Mesodermal cell (in vitro differentiated cells): Measurements from ENCODE around the gene CTNND1.

ENCODE experiments used
- H3K27ac ChIP-seq: 2 replicates; pipeline ENCODE4 v1.7.0; 2013; ENCODE audit warnings: mild to moderate bottlenecking, low read depth, low read length, moderate library complexity; ENCODE audit not compliant: severe bottlenecking
- H3K36me3 ChIP-seq: 2 replicates; pipeline ENCODE4 v1.7.1; 2013; ENCODE audit warnings: mild to moderate bottlenecking, low read length, moderate library complexity; ENCODE audit not compliant: control insufficient read depth, insufficient read depth
- H3K4me1 ChIP-seq: one replicate; pipeline ENCODE4 v1.7.1; 2013; ENCODE audit warnings: mild to moderate bottlenecking, low read length; ENCODE audit not compliant: insufficient read depth, control insufficient read depth, poor library complexity, severe bottlenecking
- H3K4me3 ChIP-seq: 2 replicates; pipeline ENCODE4 v1.7.0; 2013; ENCODE audit warnings: low read length, control low read depth, mild to moderate bottlenecking; ENCODE audit not compliant: insufficient read depth, poor library complexity, severe bottlenecking; ENCODE audit errors: extremely low read depth
- H3K9me3 ChIP-seq: 2 replicates; pipeline ENCODE4 v1.7.1; 2013; ENCODE audit warnings: mild to moderate bottlenecking, low read length, moderate library complexity; ENCODE audit not compliant: control insufficient read depth
- WGBS, 2 experiments: methylation state at CpG; one replicate each; pipeline ENCODE4 v1.1.5; 2013; ENCODE audit warnings: missing lambda C conversion rate in 2 of 2; ENCODE audit not compliant: insufficient coverage in 2 of 2; 5-methylcytosine and 5-hydroxymethylcytosine counted together

CTNND1 gene

GRCh38 chr11:57777969-57778317, 16.3 kb downstream of the CTNND1 start:
- H3K27ac ChIP-seq = peak overlapping the region; percentile 100
- peaks cover 20% of the 10 kb centered on the region for H3K36me3 ChIP-seq
- H3K4me1 ChIP-seq = peaks cover 75% of the 10 kb centered on the region
- peak overlapping the region; percentile 12 for H3K4me3 ChIP-seq
- no peaks in the 10 kb centered on the region for H3K9me3 ChIP-seq
- 18 to 43% methylated on average over 3 of the region's 3 CpGs for WGBS, 2 experiments

- Histone ChIP-seq H3K27ac (peak overlapping the region; percentile 100), H3K4me3 (peak overlapping the region; percentile 18), H3K9me3 (no peaks in the 10 kb centered on the region), H3K36me3 (peaks cover 17% of the 10 kb centered on the region), H3K4me1 (peaks cover 73% of the 10 kb centered on the region)
- WGBS, 2 experiments = 0 to 9% methylated on average over 3 to 4 of the region's 6 CpGs
Measured at GRCh38 chr11:57778318-57779037, 16.9 kb downstream of the CTNND1 start.

GRCh38 chr11:57779276-57779675, 17.7 kb downstream of the CTNND1 start:
- 43 to 44% methylated on average over 1 of the region's 1 CpG for WGBS, 2 experiments

GRCh38 chr11:57781529-57781943, 19.9 kb downstream of the CTNND1 start:
- no peak overlapping the region for H3K4me3 ChIP-seq
- 63% methylated on average over 1 of the region's 3 CpGs; no CpG with 5 or more reads in 1 of the 2 experiments for WGBS, 2 experiments
- H3K36me3 ChIP-seq = peaks cover 26% of the 10 kb centered on the region
- H3K9me3 ChIP-seq = no peaks in the 10 kb centered on the region
- H3K27ac ChIP-seq = peak overlapping the region; percentile 25
- H3K4me1 ChIP-seq = peaks cover 52% of the 10 kb centered on the region

More at GRCh38 chr11:57779276-57779675, 17.7 kb downstream of the CTNND1 start:
- H3K4me3 ChIP-seq = peak overlapping the region; percentile 18
- H3K9me3 ChIP-seq = no peaks in the 10 kb centered on the region
- peaks cover 70% of the 10 kb centered on the region for H3K4me1 ChIP-seq
- peaks cover 17% of the 10 kb centered on the region for H3K36me3 ChIP-seq
- peak overlapping the region; percentile 100 for H3K27ac ChIP-seq

- 83% methylated on average over 1 of the region's 2 CpGs; no CpG with 5 or more reads in 1 of the 2 experiments for WGBS, 2 experiments
- Histone ChIP-seq H3K27ac (no peak overlapping the region), H3K4me3 (no peak overlapping the region), H3K9me3 (no peaks in the 10 kb centered on the region), H3K36me3 (peaks cover 48% of the 10 kb centered on the region), H3K4me1 (peaks cover 36% of the 10 kb centered on the region)
Measured at GRCh38 chr11:57785072-57785471, 23.5 kb downstream of the CTNND1 start.

GRCh38 chr11:57786436-57786835, 24.8 kb downstream of the CTNND1 start:
- Histone ChIP-seq H3K4me3 (no peak overlapping the region), H3K9me3 (no peaks in the 10 kb centered on the region), H3K4me1 (peaks cover 31% of the 10 kb centered on the region), H3K36me3 (peaks cover 61% of the 10 kb centered on the region), H3K27ac (no peak overlapping the region)
- 92% methylated on average over 2 of the region's 4 CpGs; no CpG with 5 or more reads in 1 of the 2 experiments for WGBS, 2 experiments

- no peak overlapping the region for H3K4me3 ChIP-seq
- peaks cover 32% of the 10 kb centered on the region for H3K4me1 ChIP-seq
- WGBS, 2 experiments = 86 to 100% methylated on average over 1 to 2 of the region's 4 CpGs
- peaks cover 63% of the 10 kb centered on the region for H3K36me3 ChIP-seq
- H3K9me3 ChIP-seq = no peaks in the 10 kb centered on the region
- H3K27ac ChIP-seq = no peak overlapping the region
Measured at GRCh38 chr11:57787006-57787604, 25.5 kb downstream of the CTNND1 start.

GRCh38 chr11:57787920-57788702, 26.5 kb downstream of the CTNND1 start:
- Histone ChIP-seq H3K27ac (peak overlapping the region; percentile 46), H3K36me3 (peaks cover 64% of the 10 kb centered on the region), H3K9me3 (no peaks in the 10 kb centered on the region), H3K4me1 (peaks cover 38% of the 10 kb centered on the region), H3K4me3 (no peak overlapping the region)
- 74 to 78% methylated on average over 4 of the region's 6 CpGs for WGBS, 2 experiments

GRCh38 chr11:57788703-57789088, 27.1 kb downstream of the CTNND1 start:
- Histone ChIP-seq H3K4me3 (no peak overlapping the region), H3K9me3 (no peaks in the 10 kb centered on the region), H3K4me1 (peaks cover 44% of the 10 kb centered on the region), H3K27ac (no peak overlapping the region), H3K36me3 (peaks cover 67% of the 10 kb centered on the region)

- WGBS, 2 experiments = 93 to 95% methylated on average over 19 to 20 of the region's 22 CpGs
- Histone ChIP-seq H3K27ac (peak overlapping the region; percentile 18), H3K4me1 (peaks cover 43% of the 10 kb centered on the region), H3K4me3 (no peak overlapping the region), H3K36me3 (peaks cover 82% of the 10 kb centered on the region), H3K9me3 (no peaks in the 10 kb centered on the region)
Measured at GRCh38 chr11:57791321-57792059, 29.9 kb downstream of the CTNND1 start.
